Kidney (tissue), 14 donors: ENCODE data around the gene DNMT3L. TPM values are rescaled to one million over a fixed set of nuclear protein-coding genes. Genes with fewer than 3 reads are reported as not detected.

Experiments
- DNase-seq, 5 donors: peaks; one replicate each; pipeline ENCODE4 v3.0.0-alpha.2; 2013 to 2020
- FAIRE-seq: peaks from 2 replicates; lab custom pipeline; 2012; peaks lifted over from hg19 to GRCh38; lab: Jason Lieb, UNC
- H3K27ac ChIP-seq, 2 donors: one replicate each; pipeline ENCODE4 v1.7.0; 2013; ENCODE audit warnings: low read depth in 2 of 2, low read length in 2 of 2, inconsistent platforms in 1 of 2
- H3K27me3 ChIP-seq: one replicate; pipeline ENCODE4 v1.7.1; 2013; ENCODE audit warnings: low read length, inconsistent platforms; ENCODE audit not compliant: control insufficient read depth, insufficient read depth
- H3K36me3 ChIP-seq, 3 donors: one replicate each; pipeline versions ENCODE4 v1.7.0 to v1.7.1; 2013; ENCODE audit warnings: low read length in 3 of 3, control low read depth in 1 of 3, inconsistent platforms in 1 of 3; ENCODE audit not compliant: insufficient read depth in 3 of 3, control insufficient read depth in 2 of 3
- H3K4me1 ChIP-seq, 3 donors: one replicate each; pipeline versions ENCODE4 v1.7.0 to v1.7.1; 2013; ENCODE audit warnings: low read length in 3 of 3, inconsistent platforms in 1 of 3, low read depth in 1 of 3; ENCODE audit not compliant: control insufficient read depth in 2 of 3, insufficient read depth in 2 of 3
- H3K4me3 ChIP-seq, 3 donors: one replicate each; pipeline versions ENCODE4 v1.7.0 to v1.8.1; 2013; ENCODE audit warnings: low read length in 3 of 3, control low read depth in 1 of 3, inconsistent platforms in 1 of 3
- H3K9ac ChIP-seq, 3 donors: one replicate each; pipeline versions ENCODE4 v1.7.0 to v1.7.1; 2013; ENCODE audit warnings: low read length in 3 of 3, control low read depth in 1 of 3, inconsistent platforms in 1 of 3
- H3K9me3 ChIP-seq, 3 donors: one replicate each; pipeline versions ENCODE4 v1.7.0 to v1.7.1; 2013; ENCODE audit warnings: low read length in 3 of 3, control low read depth in 1 of 3, inconsistent platforms in 1 of 3; ENCODE audit not compliant: control insufficient read depth in 2 of 3, insufficient read depth in 1 of 3
- intact Hi-C: fragments of 100-400 bp; cut with DNase I; formaldehyde crosslinking; loops from one replicate; pipeline ENCODE4 v1.11.1; 2022
- polyA plus RNA-seq: library from polyadenylated mRNA; stranded (reverse); fragments of 350-450 nt; fragmentation: Illumina TruSeq; extraction: RNeasy Lipid Tissue Mini Kit (QIAGEN cat#74804); gene quantifications from one replicate; pipeline ENCODE4 v1.2.3, GENCODE V29; 2014; ENCODE audit warnings: low read depth, low replicate concordance; ENCODE audit not compliant: insufficient read depth
- total RNA-seq: library from RNA; stranded (reverse); fragmentation: NEBNext Ultra II Directional; extraction: Animal tissue kit (Norgen Biotek cat#: 25700); gene quantifications from one replicate; pipeline ENCODE4 v1.2.1, GENCODE V29; 2021
- TF ChIP-seq, protein P1 (sequence below): IDR thresholded peaks from 3 replicates; pipeline ENCODE4 v1.5.1; 2012; ENCODE audit warnings: mild to moderate bottlenecking, moderate library complexity, borderline replicate concordance; ENCODE audit not compliant: insufficient read depth; ENCODE audit errors: extremely low read depth
- donor health status: control.
- donor health status: control.
- donor health status: control.
- donor health status: control.
- donor health status: control.
- donor health status: DM: yes; HTN: yes; CAD: no.
- donor health status: Normal renal cell carcinoma (clear cell type).

The DNMT3L gene
- total and polyA plus RNA-seq, 2 donors from 2014 or later: 0.47 TPM; not detected in 1

DNA sequence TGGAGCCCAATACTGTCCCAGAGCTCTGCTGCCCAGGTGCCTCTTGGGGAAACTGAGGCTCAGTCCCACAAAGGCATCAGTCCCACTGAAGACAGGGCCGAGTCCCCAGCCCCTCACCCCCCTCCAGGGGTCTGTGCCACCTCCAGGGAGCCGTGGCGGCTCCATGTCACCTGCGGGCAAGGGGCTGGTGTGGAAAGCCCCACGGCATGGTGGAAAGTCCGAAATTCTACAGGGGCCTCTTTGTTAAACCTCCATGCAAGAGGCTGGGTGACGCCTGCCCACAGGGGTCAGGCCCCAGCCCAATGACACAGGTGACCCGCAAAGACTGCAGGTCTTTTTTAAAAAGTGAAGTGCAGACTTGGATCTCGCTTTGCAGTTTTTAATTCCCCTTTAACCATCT lies 20.7 kb upstream of the DNMT3L start:
- Histone ChIP-seq H3K4me1 (no peaks in the 10 kb centered on the region), H3K36me3 (no peaks in the 10 kb centered on the region), H3K9ac (no peak overlapping the region), H3K4me3 (no peak overlapping the region), H3K9me3 (no peaks in the 10 kb centered on the region), H3K27me3 (no peaks in the 10 kb centered on the region), H3K27ac (no peak overlapping the region)
- TF ChIP-seq, protein P1, sequence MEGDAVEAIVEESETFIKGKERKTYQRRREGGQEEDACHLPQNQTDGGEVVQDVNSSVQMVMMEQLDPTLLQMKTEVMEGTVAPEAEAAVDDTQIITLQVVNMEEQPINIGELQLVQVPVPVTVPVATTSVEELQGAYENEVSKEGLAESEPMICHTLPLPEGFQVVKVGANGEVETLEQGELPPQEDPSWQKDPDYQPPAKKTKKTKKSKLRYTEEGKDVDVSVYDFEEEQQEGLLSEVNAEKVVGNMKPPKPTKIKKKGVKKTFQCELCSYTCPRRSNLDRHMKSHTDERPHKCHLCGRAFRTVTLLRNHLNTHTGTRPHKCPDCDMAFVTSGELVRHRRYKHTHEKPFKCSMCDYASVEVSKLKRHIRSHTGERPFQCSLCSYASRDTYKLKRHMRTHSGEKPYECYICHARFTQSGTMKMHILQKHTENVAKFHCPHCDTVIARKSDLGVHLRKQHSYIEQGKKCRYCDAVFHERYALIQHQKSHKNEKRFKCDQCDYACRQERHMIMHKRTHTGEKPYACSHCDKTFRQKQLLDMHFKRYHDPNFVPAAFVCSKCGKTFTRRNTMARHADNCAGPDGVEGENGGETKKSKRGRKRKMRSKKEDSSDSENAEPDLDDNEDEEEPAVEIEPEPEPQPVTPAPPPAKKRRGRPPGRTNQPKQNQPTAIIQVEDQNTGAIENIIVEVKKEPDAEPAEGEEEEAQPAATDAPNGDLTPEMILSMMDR: no peak
- peak in 1 of 5 donors; percentile 26 for DNase-seq
- no peak for FAIRE-seq
- intact Hi-C loops: no loop called here

DNA sequence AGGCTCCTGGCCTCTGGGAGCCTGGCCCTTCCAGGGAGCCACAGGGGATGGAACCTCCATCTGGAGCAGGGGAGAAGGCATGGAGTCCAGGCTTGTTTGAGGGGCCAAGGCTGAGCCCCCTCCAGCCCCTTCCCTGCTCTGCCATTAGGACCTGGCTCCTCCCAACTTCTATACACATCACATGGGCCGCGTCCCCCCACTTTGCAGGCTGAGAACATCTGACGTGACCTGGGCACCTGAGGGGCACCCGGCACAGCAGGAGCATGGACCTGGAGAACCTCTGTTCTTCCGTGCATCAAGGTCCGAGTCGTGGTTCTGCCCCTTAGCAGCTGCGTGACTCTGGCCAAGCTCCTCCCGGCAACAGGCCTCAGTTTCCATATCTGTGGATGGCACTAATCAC lies 20.1 kb upstream of the DNMT3L start:
- H3K4me1 ChIP-seq: no peaks in the 10 kb centered on the region
- FAIRE-seq: no peak

DNA sequence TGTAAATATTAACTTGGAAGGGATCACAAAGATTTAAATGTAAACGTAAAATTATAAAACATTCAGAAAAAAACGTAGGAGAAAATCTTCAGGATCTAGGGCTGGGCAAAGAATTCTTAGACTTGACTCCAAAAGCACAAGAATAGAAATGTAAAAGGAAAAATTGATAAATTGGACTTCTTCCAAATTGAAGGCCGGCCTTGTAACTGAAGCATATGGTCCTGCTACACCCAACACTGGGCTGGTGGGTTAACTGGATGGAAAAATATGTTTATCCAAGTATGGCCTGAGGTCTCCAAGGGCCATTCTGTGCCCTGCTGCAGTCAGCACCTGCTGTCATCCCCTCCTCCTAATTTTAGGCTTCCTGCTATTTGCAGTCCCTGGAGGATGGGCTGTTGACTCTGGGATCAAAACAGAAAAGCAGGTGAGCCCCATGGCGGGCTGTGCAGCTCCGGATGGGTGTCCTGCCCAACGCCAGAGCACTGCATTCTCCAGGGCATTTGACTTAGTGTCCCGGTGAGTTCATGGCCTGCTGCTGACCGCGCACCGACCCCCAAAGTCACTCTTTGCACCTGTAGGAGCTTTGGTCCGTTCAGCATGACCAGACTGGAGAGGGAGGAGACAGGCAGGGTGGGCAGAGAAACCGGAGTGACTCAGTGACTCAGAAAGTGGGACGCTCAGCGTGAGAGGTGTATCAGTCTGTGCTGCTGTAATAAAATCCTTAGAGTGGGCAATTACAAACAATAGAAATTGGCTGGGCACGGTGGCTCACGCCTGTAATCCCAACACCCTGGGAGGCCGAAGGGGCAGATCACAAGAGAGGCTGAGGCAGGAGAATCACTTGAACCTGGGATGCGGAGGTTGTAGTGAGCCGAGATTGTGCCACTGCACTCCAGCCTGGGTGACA lies 17.9 kb upstream of the DNMT3L start:
- no peak overlapping the region for H3K27ac ChIP-seq
- H3K4me3 ChIP-seq: no peak overlapping the region
- no peaks in the 10 kb centered on the region for H3K9me3 ChIP-seq
- H3K27me3 ChIP-seq: no peaks in the 10 kb centered on the region
- FAIRE-seq (no peak), DNase-seq (peak in 2 of 5 donors; percentile 36 to 62)
- H3K9ac ChIP-seq: no peak overlapping the region
- H3K36me3 ChIP-seq: no peaks in the 10 kb centered on the region
- H3K4me1 ChIP-seq: no peaks in the 10 kb centered on the region
- TF ChIP-seq, protein P1: no peak
- intact Hi-C loops: no loop called here

More for the DNA sequence above, 20.1 kb upstream of the DNMT3L start:
- H3K27me3 ChIP-seq: no peaks in the 10 kb centered on the region
- H3K4me3 ChIP-seq: no peak overlapping the region
- intact Hi-C loops: no loop called here
- no peaks in the 10 kb centered on the region for H3K9me3 ChIP-seq
- no peaks in the 10 kb centered on the region for H3K36me3 ChIP-seq
- no peak overlapping the region for H3K9ac ChIP-seq
- peak in 1 of 5 donors; percentile 51 for DNase-seq
- TF ChIP-seq, protein P1: no peak
- no peak overlapping the region for H3K27ac ChIP-seq
